ENCODE data around the gene PTPRK. TPM values are rescaled to one million over a fixed set of nuclear protein-coding genes. Genes with fewer than 3 reads are reported as not detected.

The PTPRK gene
- total RNA-seq, 1 donor from 2014 or later, result 43.0 TPM

DNA sequence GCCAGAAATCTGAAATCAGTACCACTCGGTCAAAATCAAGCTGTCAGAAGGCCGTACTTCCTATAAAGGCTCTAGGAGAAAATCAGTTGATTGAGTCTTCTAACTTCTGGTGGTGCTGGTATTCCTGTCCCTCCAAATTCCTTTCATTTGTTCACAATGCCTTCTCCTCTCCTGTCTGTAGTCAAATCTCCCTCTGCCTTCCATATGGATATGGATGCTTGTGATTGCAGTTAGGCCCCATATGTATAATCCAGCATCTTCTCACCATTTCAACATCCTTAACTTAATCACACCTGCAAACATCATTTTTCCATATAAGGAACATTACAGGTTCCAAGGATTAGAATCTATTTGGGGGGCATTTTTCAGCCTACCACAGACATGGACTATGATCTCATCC is 331.7 kb downstream of the PTPRK start:
- DNase-seq, result no peak
- ATAC-seq, result no peak
- intact Hi-C loops (cut with micrococcal nuclease), result no loop called here

DNA sequence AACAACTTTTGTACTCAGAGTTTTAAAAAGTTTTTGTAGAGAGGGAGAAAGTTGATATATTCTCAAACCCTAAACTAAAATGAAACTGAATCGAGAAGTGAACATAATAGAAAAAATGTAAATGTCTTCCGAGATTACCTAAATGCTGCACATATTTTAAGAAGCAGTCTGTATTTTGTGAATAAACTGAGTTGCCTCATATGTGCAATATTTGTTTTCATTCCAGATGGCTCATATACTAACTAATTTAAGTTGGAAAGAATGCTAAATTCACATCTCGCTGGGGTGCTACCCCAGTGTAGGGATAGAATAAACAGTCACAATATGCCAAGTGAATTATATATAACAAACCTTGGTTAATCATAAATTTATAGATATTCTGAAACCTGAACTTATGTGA is 333.7 kb downstream of the PTPRK start:
- DNase-seq (no peak), ATAC-seq (no peak)
- intact Hi-C loops (cut with micrococcal nuclease), result no loop called here

DNA sequence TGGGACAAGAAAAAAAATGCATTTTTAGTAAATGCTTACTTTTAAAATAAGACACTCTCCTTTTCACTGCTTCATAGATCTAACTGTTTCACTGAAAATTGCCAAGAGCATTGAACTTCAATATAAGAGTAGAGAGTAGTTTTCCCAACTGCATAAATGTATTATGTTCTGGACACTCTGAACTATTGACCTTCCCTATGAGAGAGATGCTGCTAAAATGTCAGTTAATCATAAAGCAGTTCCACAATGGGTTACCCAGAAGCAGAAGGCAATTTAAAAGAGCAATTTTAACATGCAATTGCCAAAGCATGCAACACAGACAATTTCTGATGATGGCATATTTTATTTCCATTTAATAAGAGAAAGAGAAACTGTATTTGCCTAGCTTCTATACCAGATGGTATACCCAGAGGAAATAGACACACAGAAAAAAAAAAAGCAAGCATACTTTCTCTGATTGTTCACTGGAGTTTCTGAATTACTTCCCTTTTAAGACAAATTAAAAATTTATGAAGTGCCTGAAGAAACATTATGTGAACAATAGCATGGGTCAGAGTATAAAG is 340.4 kb downstream of the PTPRK start:
- DNase-seq, result no peak
- no peak for ATAC-seq
- intact Hi-C loops (cut with micrococcal nuclease), result no loop called here

DNA sequence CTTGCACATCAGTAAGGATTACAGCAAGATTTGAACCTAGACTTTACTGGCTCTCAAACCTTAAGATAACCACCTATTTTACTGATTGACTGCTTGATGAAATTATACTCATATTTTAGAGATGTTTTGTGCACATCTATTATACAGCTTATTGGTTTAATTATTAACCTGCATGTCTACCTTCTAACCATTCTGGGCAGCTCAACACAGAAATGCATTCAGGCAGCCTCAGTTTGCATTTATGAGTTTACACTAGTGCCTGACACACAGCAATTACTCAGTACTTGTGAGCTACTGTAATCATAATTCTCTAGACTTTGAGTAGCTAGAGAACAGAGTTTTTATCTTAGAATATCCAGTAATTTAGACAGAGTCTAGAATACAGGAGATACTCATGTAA is 345.7 kb downstream of the PTPRK start:
- ATAC-seq, result no peak
- no peak for DNase-seq
- intact Hi-C loops (cut with micrococcal nuclease), result no loop called here

DNA sequence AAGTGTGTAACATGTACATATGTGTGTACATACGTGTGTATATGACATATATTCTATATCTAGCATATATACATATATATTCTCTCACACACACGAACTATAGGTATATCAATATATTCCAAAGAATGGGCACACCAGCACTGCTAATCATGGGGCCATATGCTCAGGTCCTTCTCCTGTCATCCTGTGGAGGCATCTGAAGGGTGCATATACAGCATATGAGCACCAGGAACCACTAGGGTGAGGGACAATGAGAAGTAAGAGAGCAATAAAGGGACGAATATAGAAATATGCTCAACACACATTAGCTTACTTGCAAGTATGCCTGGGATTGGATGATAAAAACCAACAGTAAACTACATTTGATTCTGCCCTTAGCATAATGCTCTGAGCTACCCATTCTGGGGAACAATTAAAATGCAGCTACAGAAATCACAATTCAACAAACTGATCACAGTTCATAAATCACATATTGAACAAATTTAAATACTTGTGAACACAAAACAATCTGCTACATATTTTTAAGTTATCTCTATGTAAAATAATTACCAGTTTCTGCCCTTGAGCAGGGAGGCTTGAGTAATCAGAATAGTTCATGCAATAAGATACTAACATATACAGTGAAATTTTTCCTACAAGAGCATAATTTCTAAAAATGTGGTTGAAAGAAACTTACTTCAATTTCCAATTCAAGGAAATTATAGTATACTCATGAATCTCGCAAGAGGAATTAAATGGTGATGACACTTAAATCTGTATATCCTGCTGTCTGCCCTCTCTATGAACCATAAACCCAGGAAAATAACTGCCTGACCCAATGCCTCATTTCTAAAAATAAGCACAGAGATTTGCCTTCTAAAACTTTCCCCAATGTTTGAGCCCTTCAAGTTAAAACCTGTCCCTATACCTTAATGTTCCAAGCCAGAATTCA is 347.4 kb downstream of the PTPRK start:
- no peak for DNase-seq

DNA sequence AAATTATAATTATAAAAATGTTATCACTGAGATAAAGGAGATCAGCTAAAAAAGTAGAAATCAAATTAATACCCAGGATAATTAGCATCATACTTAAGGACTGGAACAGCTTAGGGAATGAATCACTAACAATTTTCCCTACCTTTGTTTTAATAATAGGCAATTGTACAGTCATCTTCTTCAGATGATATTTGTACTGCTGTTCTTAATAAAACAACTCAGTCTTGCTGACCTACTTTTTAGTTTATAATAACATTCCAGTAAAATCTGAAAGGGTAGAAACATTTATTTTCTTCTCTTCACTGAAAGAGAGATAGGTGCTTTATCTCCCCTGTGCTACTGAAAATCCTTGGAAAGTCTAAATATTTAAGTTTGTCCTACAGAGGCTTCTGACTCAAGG is 348.3 kb downstream of the PTPRK start:
- intact Hi-C loops (cut with micrococcal nuclease), result no loop called here
- DNase-seq (no peak), ATAC-seq (no peak)

More for the DNA sequence above, 347.4 kb downstream of the PTPRK start:
- ATAC-seq, result no peak
- intact Hi-C loops (cut with micrococcal nuclease), result no loop called here

DNA sequence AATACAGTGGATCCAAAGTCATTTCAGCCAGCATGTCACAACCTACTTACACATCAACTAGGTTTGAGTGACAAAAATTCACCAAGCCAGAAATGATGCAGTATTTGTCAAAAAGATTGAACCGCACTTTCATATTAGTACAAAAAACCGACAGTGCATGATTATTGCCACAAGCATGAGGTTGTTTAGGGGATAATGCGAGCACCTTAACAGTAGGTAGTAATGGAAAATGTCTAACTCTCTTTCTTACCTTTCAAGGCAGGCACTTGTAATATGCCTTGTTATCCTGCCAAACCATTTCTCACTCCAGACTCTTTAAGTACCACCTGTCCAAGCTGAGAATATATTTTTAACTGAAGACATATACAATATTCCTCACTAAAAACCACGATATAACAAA is 349.2 kb downstream of the PTPRK start:
- no peak for DNase-seq
- ATAC-seq, result no peak
- intact Hi-C loops (cut with micrococcal nuclease), result no loop called here

DNA sequence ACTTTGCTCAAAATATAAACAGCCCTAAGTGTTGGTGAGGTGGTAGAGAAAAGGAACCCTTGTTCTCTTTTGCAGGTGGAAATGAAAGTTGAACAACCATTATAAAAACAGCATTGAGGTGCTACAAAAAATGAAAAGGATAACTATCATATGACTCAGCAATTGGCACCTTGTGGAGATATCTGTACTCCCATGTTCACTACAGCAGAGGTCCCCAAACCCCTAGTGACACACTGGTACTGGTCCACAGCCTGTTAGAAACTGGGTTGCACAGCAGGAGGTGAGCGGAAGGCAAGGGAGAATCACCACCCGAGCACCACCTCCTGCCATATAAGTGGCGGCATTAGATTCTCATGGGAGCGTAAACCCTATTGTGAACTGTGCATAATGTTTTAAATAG is 352.2 kb downstream of the PTPRK start:
- ATAC-seq, result no peak
- intact Hi-C loops (cut with micrococcal nuclease), result no loop called here
- DNase-seq, result no peak

DNA sequence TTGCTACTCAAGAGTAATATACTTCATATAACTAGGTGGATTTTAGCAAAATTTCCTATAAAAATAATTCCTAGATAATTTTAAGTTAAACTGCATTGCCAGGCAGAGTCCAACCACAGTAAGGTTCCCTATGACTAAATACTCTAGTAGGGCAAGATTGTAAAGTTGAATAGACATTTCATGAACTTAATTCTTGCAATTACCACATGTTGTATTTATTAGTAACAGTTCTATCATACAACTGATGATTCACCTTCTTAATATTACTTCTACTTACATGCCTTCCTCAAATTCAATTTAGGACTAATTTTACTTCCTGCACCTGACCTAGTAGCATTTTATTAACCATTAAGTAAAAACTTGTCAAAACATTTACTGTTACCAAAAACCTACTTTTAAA is 352.8 kb downstream of the PTPRK start:
- DNase-seq, result no peak
- intact Hi-C loops (cut with micrococcal nuclease), result no loop called here
- ATAC-seq, result no peak

DNA sequence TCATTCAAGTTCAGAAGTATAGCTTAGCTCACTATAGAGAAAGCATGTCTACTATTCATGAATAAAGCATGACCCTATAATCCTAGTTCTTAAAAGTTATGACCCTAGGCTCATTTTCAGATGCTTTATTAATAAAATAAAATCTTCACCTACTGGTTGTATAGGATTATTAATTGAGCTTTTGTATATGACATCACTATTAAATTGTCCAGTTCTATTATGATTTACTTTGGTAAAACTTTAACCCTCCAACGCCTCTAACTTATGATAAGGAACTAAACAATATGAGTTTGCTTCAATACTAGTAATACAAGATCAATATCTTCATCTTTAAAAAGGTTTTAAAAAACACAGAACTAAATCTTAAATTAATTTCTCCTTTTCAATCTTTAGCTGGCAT is 356.1 kb downstream of the PTPRK start:
- intact Hi-C loops (cut with micrococcal nuclease), result no loop called here
- ATAC-seq (no peak), DNase-seq (no peak)

DNA sequence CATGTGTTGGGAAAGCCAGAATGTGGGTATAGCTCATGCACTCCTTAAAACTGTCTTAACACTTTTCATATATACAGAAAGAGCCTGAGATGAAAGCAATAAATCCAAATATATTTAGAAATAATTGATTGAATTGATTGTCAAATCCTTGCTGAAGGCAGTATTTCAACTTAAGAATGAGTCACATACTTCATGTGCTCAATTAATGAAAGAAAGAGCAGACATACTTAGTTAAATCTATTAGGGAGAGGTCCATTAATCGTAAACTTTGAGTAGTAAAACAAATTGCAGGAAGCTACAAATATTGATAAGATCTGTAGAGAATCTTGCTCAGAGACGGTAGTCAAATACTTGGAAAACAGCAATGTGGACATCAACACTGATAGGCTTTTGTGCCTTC is 358.0 kb downstream of the PTPRK start:
- intact Hi-C loops (cut with micrococcal nuclease), result no loop called here
- no peak for DNase-seq
- ATAC-seq, result no peak

DNA sequence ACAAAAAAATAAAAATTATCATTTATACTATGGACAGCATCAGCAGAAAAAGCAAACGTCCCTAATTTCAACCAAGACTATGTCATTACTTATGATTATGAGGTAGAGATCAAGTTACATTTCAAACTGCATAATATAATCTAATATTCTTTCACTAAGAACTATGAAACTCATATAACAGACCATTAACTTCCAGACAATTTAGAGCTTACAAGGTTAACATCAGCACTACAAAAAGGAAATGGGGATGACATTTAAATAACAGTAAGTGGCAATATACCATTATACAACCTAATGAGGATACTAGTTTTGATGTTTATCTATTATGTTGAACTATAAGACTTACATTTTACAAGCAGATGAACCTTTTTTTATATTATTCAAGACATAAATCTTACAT is 358.6 kb downstream of the PTPRK start:
- no peak for DNase-seq
- intact Hi-C loops (cut with micrococcal nuclease), result no loop called here
- no peak for ATAC-seq

DNA sequence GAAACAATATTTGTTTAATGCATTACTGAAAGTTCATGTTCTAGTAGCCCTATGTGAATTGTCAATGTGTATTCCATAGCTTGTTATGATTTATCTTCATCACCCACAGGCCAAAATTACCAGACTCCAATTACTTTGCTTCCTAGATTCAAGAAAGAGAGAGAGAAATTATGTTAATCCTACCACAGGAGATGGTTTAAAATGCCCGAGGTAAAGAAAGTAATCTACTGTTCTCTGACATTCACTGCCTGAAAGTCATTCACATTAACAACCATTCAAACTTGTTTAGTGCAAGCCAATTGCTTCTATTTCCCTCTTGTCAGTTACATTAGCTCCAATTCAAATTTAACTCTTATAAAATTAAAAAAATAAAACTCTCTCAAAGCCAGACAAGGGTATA is 359.1 kb downstream of the PTPRK start:
- intact Hi-C loops (cut with micrococcal nuclease), result no loop called here
- ATAC-seq (no peak), DNase-seq (no peak)

DNA sequence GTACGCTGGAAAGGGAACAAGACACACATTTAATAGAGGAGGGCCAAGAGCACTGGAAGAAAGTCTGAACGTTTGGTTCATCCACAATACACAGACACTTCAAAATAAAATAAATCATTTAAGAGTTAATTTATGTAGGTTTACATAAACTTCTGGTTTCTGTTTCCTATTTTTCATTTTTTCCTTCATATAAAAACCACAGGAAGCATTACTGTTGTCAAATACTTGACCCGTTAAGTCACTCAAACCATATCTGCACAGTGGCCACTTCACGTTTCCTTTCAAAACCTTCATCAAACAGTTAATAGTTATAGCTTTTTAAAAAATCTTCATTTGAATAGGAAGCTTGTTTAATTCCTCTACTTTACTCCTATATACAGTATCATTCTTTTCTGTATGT is 361.9 kb downstream of the PTPRK start:
- intact Hi-C loops (cut with micrococcal nuclease), result no loop called here
- ATAC-seq, result no peak
- DNase-seq, result no peak

DNA sequence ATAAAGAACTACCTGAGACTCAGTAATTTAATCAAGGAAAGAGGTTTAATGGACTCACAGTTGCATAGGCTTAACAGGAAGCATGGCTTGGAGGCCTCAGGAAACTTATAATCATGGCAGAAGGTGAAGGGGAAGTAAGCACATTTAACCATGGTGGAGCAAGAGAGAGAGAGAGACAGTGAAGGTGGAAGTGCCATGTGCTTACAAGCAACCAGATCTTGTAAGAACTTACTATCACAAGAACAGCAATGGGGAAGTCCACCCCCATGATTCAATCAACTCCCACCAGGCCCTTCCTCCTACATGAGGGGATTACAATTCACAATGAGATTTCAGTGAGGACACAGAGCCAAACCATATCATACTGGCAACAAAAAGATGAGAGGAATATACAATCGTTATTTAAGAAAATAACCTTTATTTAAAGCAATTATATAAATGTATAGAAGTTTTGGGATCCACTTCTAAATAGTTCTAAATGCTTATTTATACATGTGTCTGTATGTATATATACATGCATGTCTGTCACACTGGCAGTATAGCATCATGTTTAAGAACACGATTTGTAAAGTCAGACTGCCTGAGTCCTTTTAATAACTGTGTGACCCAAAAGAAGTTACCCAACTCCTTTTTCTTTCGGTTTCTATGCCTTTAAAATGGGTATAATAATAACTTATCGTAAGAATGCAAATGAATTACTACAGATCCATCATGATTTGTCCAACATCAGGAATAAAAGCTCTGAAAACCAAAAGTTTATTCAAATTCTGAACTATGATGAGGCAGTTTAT is 363.9 kb downstream of the PTPRK start:
- intact Hi-C loops (cut with micrococcal nuclease), result no loop called here
- no peak for DNase-seq
- ATAC-seq, result no peak

DNA sequence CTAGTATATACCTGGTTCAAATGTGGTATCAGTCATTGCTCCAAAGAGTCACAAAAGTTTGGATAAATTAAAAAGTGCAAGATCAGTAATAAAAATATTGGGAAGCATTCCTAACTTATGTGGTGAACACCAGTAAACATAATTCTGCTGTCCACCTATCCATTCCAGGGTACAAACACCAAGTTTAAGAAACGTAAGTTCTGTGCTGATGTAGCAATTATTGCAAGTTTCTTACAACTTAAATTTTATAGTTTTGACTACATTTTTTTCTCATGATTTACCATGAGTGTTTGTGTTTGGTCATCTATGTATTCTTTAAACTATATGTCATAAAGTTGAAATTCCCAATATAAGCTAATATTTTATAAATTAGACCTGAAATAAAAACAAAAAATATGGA is 364.6 kb downstream of the PTPRK start:
- intact Hi-C loops (cut with micrococcal nuclease), result no loop called here
- no peak for DNase-seq
- no peak for ATAC-seq

DNA sequence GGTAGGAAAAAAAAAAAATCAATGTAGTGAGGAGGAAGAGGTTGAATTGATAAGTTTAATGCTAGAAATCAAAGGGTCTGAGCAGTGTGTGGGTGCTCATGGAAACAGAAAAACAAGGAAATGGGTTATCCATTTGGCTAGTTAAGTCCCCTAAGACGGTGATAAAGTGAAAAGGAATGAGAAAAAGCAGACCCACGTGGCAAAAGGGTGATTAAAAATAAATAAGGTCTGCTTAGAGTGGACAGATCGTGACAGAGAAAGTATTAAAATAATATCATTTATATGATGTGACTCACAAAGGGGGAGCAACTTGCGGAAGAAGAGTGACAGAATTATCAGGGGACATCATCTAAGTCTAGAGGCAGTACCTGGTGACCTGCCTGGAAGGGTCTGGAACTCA is 367.8 kb downstream of the PTPRK start:
- no peak for ATAC-seq
- no peak for DNase-seq
- intact Hi-C loops (cut with micrococcal nuclease), result no loop called here

DNA sequence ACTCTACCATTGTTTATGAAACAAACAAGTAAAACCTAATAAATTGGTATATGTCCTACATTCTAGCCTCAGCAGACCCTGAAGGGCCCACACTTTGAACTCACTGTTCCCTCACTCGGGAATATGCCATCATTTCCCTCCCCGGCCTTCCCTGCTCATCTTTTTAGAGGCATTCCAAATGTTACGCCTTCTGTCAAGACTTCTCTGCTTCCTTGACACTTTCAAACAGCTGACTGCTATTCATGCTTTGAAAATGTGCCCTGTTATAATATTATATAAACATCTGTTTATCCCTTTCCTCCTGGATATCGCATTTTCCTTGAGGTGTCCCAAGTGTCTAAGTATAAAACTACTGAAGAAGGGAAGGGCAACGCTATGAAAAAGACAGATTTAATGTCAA is 370.0 kb downstream of the PTPRK start:
- DNase-seq (no peak), ATAC-seq (no peak)
- intact Hi-C loops (cut with micrococcal nuclease), result no loop called here

DNA sequence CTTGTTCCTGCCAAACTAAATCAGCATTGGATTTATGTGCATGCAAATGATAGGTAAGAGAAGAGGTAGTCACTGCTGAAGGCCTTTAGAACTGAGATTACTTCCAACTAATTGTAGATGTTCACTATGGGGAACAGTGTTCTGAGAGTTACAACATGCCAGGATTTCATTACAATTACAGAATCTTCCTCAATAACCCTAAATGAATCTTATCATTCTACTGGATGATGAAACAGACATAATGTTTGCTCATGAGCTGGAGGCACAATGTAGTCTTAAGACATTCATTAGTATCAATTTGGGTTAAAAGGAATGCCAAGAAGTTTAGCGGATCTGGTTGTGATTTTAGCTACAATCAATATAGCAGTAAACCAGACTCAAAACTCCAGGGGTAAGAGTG is 370.6 kb downstream of the PTPRK start:
- ATAC-seq, result no peak
- DNase-seq, result no peak
- intact Hi-C loops (cut with micrococcal nuclease), result no loop called here

DNA sequence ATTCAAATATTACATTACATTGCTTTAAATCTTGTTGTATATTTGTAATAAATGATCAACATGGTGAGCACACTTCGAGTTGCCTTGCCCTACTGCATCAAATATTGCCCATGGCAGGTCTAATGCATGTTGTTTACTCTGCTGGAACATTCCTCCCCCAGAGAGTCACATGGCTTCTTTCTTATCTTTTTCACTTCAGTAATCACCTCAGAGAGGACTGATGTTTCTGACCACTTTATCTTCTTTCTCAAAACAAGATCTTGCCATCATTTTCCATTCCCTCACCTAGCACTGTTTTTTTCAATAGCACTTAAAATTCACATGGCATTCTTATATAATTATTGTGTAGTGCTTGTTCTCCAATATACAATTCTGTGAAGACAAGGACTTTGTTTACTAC is 376.1 kb downstream of the PTPRK start:
- DNase-seq (no peak), ATAC-seq (no peak)
- intact Hi-C loops (cut with micrococcal nuclease), result no loop called here

Measured in left ventricle myocardium superior (tissue), 1 donor.